ENCODE measurements around the gene CDCP1.

DNA sequence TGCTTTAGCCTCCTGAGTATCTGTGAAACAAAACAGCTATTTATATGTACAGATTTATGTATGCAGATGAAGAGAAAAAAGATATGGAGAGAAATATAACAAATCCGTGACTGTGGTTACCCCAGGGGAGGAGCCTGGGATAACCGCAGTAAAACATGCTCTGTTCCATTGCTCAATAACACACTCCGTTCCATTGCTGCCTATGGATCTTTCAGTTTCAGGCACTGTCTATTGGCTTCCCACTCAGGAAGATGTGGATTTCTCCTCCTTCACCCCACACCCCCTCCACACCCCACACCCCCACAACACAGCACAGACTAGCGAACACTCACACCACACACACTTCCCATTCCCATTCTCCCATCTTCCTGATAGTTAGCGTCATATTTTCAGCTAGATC is 47.9 kb downstream of the CDCP1 start:
- TF ChIP-seq CTCF (IDR thresholded peaks at IDR 0.05; ENCODE audit: insufficient read depth, low read length): no peak
- no peak for TF ChIP-seq POLR2AphosphoS5 (IDR thresholded peaks at IDR 0.05; ENCODE audit: low read depth)
- TF ChIP-seq, protein P1, sequence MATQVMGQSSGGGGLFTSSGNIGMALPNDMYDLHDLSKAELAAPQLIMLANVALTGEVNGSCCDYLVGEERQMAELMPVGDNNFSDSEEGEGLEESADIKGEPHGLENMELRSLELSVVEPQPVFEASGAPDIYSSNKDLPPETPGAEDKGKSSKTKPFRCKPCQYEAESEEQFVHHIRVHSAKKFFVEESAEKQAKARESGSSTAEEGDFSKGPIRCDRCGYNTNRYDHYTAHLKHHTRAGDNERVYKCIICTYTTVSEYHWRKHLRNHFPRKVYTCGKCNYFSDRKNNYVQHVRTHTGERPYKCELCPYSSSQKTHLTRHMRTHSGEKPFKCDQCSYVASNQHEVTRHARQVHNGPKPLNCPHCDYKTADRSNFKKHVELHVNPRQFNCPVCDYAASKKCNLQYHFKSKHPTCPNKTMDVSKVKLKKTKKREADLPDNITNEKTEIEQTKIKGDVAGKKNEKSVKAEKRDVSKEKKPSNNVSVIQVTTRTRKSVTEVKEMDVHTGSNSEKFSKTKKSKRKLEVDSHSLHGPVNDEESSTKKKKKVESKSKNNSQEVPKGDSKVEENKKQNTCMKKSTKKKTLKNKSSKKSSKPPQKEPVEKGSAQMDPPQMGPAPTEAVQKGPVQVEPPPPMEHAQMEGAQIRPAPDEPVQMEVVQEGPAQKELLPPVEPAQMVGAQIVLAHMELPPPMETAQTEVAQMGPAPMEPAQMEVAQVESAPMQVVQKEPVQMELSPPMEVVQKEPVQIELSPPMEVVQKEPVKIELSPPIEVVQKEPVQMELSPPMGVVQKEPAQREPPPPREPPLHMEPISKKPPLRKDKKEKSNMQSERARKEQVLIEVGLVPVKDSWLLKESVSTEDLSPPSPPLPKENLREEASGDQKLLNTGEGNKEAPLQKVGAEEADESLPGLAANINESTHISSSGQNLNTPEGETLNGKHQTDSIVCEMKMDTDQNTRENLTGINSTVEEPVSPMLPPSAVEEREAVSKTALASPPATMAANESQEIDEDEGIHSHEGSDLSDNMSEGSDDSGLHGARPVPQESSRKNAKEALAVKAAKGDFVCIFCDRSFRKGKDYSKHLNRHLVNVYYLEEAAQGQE (IDR thresholded peaks at IDR 0.05; ENCODE audit: insufficient replicate concordance, low read depth): no peak
